ENCODE measurements around the gene SLC52A3.

The SLC52A3 gene

GRCh38 chr20:770691-771090, 2.4 kb upstream of the SLC52A3 start:
- no peak overlapping the region for H3K4me3 ChIP-seq (ENCODE audit: low read depth, low read length)
- no peak for DNase-seq (ENCODE audit: low read depth)
- TF ChIP-seq, protein P1, sequence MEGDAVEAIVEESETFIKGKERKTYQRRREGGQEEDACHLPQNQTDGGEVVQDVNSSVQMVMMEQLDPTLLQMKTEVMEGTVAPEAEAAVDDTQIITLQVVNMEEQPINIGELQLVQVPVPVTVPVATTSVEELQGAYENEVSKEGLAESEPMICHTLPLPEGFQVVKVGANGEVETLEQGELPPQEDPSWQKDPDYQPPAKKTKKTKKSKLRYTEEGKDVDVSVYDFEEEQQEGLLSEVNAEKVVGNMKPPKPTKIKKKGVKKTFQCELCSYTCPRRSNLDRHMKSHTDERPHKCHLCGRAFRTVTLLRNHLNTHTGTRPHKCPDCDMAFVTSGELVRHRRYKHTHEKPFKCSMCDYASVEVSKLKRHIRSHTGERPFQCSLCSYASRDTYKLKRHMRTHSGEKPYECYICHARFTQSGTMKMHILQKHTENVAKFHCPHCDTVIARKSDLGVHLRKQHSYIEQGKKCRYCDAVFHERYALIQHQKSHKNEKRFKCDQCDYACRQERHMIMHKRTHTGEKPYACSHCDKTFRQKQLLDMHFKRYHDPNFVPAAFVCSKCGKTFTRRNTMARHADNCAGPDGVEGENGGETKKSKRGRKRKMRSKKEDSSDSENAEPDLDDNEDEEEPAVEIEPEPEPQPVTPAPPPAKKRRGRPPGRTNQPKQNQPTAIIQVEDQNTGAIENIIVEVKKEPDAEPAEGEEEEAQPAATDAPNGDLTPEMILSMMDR (IDR thresholded peaks at IDR 0.05; ENCODE audit: low read depth, low read length, missing control alignments) = no peak
- in situ Hi-C loops (cut with HindIII; ENCODE audit: low sequenced_read_pairs) = no loop called here

DNA sequence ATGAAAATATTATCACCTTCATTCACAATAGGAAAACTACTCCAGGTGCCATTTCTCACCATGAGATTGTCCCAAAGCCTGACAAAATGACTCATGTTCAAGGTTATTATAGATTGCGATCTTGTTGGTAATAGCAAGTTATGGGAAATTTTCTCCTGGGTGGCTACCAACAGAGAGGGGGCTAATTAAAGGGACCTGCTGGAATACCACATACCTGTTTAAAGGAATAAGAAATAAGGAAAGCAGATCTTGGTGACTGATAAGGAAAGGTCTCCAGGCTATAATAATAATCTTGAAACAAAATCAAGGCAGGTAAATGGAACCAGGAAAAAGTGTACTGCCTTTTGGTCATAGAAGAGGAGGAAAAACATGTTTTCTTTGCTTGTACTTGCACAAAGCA, 1.4 kb downstream of the SLC52A3 start:
- in situ Hi-C loops (cut with HindIII; ENCODE audit: low sequenced_read_pairs) = no loop called here
- TF ChIP-seq, protein P1 (IDR thresholded peaks at IDR 0.05; ENCODE audit: low read depth, low read length, missing control alignments) = no peak
- no peak for DNase-seq (ENCODE audit: low read depth)
- no peak overlapping the region for H3K4me3 ChIP-seq (ENCODE audit: low read depth, low read length)

DNA sequence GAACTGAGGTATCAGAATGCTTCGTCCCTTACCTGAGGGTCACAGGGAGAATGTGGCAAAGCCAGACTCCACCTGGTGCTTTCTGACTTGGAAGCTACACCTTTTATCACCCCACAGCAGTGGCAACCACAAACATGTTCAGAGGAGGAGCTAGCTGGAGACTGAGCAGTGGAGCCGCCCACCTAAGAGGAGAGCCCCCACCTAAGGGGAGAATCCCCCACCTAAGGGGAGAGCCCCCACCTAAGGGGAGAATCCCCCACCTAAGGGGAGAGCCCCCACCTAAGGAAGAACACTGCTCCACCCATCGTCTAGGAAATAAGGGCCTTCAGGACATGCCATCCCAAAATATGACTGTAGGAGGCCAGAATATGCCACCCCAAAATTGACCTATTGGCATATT, 4.0 kb downstream of the SLC52A3 start:
- no peak overlapping the region for H3K4me3 ChIP-seq (ENCODE audit: low read depth, low read length)
- TF ChIP-seq, protein P1 (IDR thresholded peaks at IDR 0.05; ENCODE audit: low read depth, low read length, missing control alignments) = no peak
- no peak for DNase-seq (ENCODE audit: low read depth)
- in situ Hi-C loops (cut with HindIII; ENCODE audit: low sequenced_read_pairs) = no loop called here

DNA sequence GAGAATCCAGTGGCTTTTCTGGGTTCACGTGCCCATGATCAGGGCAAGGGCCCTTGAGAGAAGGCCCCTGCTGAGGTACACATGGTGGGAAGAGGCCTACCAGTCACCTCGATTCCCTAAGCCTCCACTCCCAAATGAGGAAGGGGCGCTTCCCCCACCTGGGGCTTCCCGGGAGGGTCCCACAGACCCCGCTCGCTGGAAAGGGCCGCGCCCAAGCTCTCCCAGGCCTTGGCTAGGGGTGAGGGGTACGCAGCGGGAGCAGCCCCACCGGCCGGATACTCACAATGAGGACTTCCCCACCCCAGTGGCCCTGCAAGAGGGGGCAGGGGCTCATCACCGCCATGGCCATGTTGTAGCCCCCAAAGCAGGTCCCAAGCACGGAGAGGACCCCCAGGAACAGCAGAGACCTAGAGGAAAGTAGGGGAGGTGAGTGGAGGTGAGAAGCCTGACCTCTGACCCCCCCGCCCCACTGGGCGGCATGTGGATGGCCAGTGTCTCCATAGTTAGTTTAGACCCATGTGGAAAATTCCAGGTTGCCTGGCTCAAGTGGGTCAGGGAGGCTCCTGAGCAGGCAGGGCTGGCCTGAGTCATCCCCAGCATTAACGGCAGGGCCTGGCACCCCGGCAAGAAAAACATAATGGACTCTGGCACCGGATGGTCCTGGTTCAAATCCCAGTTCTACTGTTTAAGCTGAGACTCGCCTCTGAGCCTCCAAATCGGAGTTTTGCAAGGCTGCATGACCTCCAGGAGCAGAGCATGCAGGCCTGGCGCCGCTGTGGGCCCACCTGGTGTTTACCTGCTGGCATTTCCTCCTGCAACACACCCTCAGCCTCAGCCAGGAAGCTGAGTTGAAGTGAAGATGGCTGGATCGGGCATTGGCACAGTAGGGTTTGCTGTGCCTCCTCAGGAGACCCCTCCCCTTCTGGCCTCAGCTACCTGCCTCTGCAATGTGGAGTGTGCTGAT, 6.6 kb downstream of the SLC52A3 start:
- in situ Hi-C loops (cut with HindIII; ENCODE audit: low sequenced_read_pairs) = no loop called here
- TF ChIP-seq, protein P1 (IDR thresholded peaks at IDR 0.05; ENCODE audit: low read depth, low read length, missing control alignments) = no peak
- no peak overlapping the region for H3K4me3 ChIP-seq (ENCODE audit: low read depth, low read length)
- DNase-seq (ENCODE audit: low read depth) = no peak

DNA sequence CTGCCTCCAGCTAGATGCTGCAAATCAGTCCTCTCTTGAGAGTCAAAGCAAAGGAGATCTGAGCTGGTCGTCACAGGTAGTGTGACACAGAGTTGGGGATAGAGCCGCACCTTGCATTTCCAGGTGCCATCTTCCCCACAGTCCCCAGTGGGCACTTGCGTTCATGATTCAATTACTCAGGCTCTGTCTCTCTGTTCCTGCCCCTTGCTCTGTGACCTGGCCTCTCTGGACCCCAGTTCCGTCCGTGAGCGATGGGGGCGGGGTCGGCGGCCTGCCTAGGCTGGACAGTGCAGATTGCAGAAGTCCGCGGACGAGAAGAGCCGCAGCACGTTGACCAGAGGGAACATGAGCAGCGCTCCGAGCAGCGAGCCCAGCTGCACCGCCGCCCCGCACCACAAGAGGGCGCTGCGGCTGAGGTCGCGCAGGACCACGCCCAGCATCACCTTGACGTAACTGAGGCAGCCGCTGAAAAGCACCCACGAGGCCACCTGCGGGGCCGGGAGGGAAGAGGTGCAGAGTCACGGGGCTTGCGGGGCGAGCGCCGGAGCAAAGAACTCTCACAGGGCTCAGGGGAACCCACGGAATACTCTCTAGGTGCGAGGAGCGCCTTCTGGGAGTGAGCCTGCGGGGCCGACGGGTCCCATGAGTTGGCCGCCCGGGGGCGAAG, 7.4 kb downstream of the SLC52A3 start:
- no peak for DNase-seq (ENCODE audit: low read depth)
- in situ Hi-C loops (cut with HindIII; ENCODE audit: low sequenced_read_pairs) = no loop called here
- TF ChIP-seq, protein P1 (IDR thresholded peaks at IDR 0.05; ENCODE audit: low read depth, low read length, missing control alignments) = peak; percentile 45

GRCh38 chr20:757506-757905, 10.8 kb downstream of the SLC52A3 start:
- H3K4me3 ChIP-seq (ENCODE audit: low read depth, low read length) = no peak overlapping the region
- in situ Hi-C loops (cut with HindIII; ENCODE audit: low sequenced_read_pairs) = no loop called here
- TF ChIP-seq, protein P1 (IDR thresholded peaks at IDR 0.05; ENCODE audit: low read depth, low read length, missing control alignments) = no peak
- no peak for DNase-seq (ENCODE audit: low read depth)

More for the DNA sequence above, 7.4 kb downstream of the SLC52A3 start:
- no peak overlapping the region for H3K4me3 ChIP-seq (ENCODE audit: low read depth, low read length)
